ENCODE results near the gene BMP6.

DNA sequence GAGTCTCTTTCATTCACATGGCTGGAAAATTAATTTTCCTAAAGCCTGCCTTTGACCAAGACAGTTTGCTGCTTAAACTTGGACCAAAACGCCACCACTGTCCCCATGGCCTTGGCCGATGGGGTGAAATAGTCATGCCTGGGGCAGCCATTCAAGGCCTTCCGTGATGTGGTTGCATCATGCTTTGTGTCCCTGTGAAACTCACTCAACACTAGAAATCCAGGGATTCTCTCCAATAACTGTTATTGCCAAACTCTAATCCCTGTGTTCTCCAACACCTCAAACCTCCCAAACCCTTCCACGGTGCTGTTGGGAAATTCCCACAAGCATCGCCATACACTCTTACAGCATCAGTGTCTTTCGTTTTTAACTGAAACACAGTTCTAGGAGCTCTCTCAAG, 186.1 kb downstream of the BMP6 start:
- TF ChIP-seq POLR2A (IDR thresholded peaks at IDR 0.05; ENCODE audit: borderline replicate concordance, extremely low read depth, insufficient read depth, insufficient read length) (no peak), YY1 (IDR thresholded peaks at IDR 0.05; ENCODE audit: extremely low read depth, insufficient replicate concordance, low read depth, low read length) (no peak), ZFX (IDR thresholded peaks at IDR 0.05) (no peak)
- TF ChIP-seq, protein P1, sequence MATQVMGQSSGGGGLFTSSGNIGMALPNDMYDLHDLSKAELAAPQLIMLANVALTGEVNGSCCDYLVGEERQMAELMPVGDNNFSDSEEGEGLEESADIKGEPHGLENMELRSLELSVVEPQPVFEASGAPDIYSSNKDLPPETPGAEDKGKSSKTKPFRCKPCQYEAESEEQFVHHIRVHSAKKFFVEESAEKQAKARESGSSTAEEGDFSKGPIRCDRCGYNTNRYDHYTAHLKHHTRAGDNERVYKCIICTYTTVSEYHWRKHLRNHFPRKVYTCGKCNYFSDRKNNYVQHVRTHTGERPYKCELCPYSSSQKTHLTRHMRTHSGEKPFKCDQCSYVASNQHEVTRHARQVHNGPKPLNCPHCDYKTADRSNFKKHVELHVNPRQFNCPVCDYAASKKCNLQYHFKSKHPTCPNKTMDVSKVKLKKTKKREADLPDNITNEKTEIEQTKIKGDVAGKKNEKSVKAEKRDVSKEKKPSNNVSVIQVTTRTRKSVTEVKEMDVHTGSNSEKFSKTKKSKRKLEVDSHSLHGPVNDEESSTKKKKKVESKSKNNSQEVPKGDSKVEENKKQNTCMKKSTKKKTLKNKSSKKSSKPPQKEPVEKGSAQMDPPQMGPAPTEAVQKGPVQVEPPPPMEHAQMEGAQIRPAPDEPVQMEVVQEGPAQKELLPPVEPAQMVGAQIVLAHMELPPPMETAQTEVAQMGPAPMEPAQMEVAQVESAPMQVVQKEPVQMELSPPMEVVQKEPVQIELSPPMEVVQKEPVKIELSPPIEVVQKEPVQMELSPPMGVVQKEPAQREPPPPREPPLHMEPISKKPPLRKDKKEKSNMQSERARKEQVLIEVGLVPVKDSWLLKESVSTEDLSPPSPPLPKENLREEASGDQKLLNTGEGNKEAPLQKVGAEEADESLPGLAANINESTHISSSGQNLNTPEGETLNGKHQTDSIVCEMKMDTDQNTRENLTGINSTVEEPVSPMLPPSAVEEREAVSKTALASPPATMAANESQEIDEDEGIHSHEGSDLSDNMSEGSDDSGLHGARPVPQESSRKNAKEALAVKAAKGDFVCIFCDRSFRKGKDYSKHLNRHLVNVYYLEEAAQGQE (IDR thresholded peaks at IDR 0.05; ENCODE audit: low read depth): no peak
- TF ChIP-seq, protein P2, sequence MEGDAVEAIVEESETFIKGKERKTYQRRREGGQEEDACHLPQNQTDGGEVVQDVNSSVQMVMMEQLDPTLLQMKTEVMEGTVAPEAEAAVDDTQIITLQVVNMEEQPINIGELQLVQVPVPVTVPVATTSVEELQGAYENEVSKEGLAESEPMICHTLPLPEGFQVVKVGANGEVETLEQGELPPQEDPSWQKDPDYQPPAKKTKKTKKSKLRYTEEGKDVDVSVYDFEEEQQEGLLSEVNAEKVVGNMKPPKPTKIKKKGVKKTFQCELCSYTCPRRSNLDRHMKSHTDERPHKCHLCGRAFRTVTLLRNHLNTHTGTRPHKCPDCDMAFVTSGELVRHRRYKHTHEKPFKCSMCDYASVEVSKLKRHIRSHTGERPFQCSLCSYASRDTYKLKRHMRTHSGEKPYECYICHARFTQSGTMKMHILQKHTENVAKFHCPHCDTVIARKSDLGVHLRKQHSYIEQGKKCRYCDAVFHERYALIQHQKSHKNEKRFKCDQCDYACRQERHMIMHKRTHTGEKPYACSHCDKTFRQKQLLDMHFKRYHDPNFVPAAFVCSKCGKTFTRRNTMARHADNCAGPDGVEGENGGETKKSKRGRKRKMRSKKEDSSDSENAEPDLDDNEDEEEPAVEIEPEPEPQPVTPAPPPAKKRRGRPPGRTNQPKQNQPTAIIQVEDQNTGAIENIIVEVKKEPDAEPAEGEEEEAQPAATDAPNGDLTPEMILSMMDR (IDR thresholded peaks at IDR 0.05 in 2 of 3, conservative IDR thresholded peaks at IDR 0.05 in 1 of 3; ENCODE audit: borderline replicate concordance in 1 of 3, insufficient read depth in 1 of 3, low read depth in 2 of 3, low read length in 2 of 3): no peak
- TF ChIP-seq, protein P3, sequence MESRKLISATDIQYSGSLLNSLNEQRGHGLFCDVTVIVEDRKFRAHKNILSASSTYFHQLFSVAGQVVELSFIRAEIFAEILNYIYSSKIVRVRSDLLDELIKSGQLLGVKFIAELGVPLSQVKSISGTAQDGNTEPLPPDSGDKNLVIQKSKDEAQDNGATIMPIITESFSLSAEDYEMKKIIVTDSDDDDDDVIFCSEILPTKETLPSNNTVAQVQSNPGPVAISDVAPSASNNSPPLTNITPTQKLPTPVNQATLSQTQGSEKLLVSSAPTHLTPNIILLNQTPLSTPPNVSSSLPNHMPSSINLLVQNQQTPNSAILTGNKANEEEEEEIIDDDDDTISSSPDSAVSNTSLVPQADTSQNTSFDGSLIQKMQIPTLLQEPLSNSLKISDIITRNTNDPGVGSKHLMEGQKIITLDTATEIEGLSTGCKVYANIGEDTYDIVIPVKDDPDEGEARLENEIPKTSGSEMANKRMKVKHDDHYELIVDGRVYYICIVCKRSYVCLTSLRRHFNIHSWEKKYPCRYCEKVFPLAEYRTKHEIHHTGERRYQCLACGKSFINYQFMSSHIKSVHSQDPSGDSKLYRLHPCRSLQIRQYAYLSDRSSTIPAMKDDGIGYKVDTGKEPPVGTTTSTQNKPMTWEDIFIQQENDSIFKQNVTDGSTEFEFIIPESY (IDR thresholded peaks at IDR 0.05; ENCODE audit: extremely low read depth, insufficient replicate concordance, low read length): no peak

Data from HCT116 (cell line).